Large intestine (tissue), 3 donors: ENCODE measurements around the gene CFAP100. TPM values are rescaled to one million over a fixed set of nuclear protein-coding genes. Genes with fewer than 3 reads are reported as not detected.

ENCODE experiments used
- DNase-seq, 2 donors: peaks; one replicate each; pipeline versions ENCODE4 v3.0.0 to v3.0.0-alpha.2; 2013
- H3K27ac ChIP-seq: one replicate; pipeline ENCODE4 v1.5.1; 2013; ENCODE audit warnings: low read length
- H3K27me3 ChIP-seq: 2 replicates; pipeline ENCODE4 v1.6.1; 2013; ENCODE audit warnings: low read length; ENCODE audit not compliant: control insufficient read depth, insufficient read depth
- H3K36me3 ChIP-seq: 2 replicates; pipeline ENCODE4 v1.6.1; 2013; ENCODE audit warnings: low read length; ENCODE audit not compliant: control insufficient read depth, insufficient read depth
- H3K4me1 ChIP-seq: one replicate; pipeline ENCODE4 v1.6.1; 2013; ENCODE audit warnings: low read length; ENCODE audit not compliant: control insufficient read depth, insufficient read depth
- H3K4me3 ChIP-seq: one replicate; pipeline ENCODE4 v1.5.1; 2013; ENCODE audit warnings: low read length
- H3K9me3 ChIP-seq: one replicate; pipeline ENCODE4 v1.6.1; 2013; ENCODE audit warnings: mild to moderate bottlenecking, low read depth, low read length, moderate library complexity; ENCODE audit not compliant: control insufficient read depth
- WGBS: methylation state at CpG from one replicate; pipeline ENCODE4 v1.1.5; 2013; ENCODE audit warnings: low lambda C conversion rate; ENCODE audit not compliant: insufficient coverage; 5-methylcytosine and 5-hydroxymethylcytosine counted together
- polyA plus RNA-seq: library from polyadenylated mRNA; unstranded; fragments of 120-200 nt; gene quantifications from one replicate; pipeline ENCODE4 v1.2.1, GENCODE V29; 2013

The CFAP100 gene
- polyA plus RNA-seq, 1 donor, result 0.45 TPM

DNA sequence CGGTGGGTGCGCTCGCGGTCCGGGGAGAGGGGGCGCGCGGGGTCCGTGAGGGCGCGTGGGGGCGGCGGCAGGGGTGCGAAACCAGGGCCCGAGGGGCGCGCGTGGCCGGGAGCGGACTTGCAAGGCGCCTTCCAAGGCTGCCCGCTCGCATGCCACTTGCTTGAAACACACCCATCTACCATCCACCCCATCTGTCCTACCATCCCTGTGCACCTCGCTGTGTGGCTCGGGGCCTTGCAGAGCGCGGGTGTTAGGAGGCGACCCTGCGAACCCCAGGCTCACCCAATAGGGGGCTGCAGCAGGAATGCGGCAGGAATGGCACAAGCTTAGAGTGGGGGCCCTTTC is 240 bp downstream of the CFAP100 start:
- WGBS, result no CpG with 5 or more reads among the region's 30 CpGs
- peaks cover 39% of the 10 kb centered on the region for H3K27me3 ChIP-seq
- H3K4me3 ChIP-seq, result no peak overlapping the region
- H3K36me3 ChIP-seq, result no peaks in the 10 kb centered on the region
- DNase-seq, result no peak
- H3K27ac ChIP-seq, result no peak overlapping the region
- no peaks in the 10 kb centered on the region for H3K9me3 ChIP-seq
- H3K4me1 ChIP-seq, result no peaks in the 10 kb centered on the region

DNA sequence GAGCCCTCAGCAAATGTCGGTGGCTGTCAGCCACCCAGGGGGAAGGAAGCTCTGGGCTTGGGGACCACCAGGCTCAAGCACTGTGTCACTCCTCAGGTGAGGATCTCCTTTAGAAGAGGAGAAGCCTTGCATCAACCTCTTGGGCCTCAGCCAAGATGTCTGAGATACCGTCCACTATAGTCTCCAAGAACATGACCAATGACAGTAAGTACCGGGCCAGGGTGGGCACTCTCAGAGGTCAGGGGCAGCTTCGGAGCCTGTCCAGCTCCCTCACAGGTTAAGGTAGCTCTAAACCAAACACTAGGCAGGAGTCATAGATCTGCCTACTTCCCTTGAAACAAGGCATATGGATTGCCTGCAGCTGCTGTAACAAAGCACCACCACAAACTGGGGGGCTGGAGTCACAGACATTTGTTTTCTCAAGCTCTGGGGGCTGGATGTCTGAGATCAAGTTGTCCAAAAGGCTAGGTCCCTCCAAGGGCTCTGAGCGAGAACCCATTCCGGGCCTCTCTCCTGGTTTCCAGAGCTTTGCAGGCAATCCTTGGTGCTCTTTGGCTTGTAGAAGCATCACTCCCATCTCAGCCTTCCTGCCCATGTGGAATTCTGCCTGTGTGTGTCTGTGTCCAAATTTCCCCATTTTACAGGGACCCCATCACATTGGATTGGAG is 1.3 kb downstream of the CFAP100 start:
- H3K9me3 ChIP-seq, result no peaks in the 10 kb centered on the region
- H3K4me3 ChIP-seq, result no peak overlapping the region
- no peaks in the 10 kb centered on the region for H3K36me3 ChIP-seq
- H3K4me1 ChIP-seq, result no peaks in the 10 kb centered on the region
- H3K27ac ChIP-seq, result no peak overlapping the region
- peaks cover 38% of the 10 kb centered on the region for H3K27me3 ChIP-seq
- WGBS, result no CpG with 5 or more reads among the region's 6 CpGs
- no peak for DNase-seq

GRCh38 chr3:126396536-126396935 is 1.8 kb downstream of the CFAP100 start:
- H3K4me1 ChIP-seq, result no peaks in the 10 kb centered on the region
- H3K27me3 ChIP-seq, result peaks cover 34% of the 10 kb centered on the region
- H3K27ac ChIP-seq, result no peak overlapping the region
- H3K36me3 ChIP-seq, result no peaks in the 10 kb centered on the region
- WGBS, result no CpG with 5 or more reads among the region's 5 CpGs
- DNase-seq, result no peak
- no peak overlapping the region for H3K4me3 ChIP-seq
- no peaks in the 10 kb centered on the region for H3K9me3 ChIP-seq

DNA sequence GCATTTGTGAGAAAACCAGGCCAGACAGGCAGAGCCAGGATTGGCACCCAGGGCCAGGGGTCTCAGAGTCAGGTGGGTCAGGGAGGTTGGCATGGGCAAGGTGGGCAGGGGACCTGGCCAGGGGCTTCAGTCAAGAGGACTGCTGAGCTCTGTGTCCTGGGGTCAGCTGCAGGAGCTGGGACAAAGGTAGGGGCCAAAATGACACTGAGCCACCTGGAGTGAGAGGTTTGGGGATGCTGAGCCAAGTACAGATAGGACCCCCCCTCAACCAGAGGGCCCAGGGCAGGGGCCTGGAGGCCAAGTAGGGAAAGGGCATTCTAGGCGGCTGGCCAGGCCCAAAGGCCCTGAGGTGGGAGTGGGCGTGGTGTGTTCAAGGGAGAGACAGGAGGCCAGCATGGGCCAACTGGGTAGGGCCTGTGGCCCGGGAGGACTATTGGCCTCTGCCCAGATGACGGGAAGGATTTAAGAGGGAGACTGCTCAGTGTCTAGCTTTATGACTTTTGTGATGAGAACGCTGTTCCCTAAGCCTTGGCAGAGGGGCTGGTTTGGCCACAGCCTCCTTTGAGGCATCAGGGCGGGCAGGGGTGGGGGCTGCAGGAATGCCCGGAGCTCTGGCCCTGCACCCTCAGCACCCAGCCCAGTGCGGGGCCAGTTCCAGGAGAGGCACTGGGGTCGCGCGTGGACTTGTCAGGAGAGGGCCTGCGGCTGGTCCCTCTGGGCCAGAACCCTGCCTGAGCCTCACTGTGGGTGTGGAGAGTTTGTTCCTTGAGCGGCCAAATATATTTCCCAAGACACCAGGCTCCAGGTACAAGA is 3.1 kb downstream of the CFAP100 start:
- Histone ChIP-seq H3K9me3 (no peaks in the 10 kb centered on the region), H3K4me1 (no peaks in the 10 kb centered on the region), H3K27ac (no peak overlapping the region), H3K27me3 (peaks cover 27% of the 10 kb centered on the region), H3K36me3 (no peaks in the 10 kb centered on the region), H3K4me3 (no peak overlapping the region)
- no peak for DNase-seq
- WGBS, result no CpG with 5 or more reads among the region's 13 CpGs

GRCh38 chr3:126398423-126399350 is 4.0 kb downstream of the CFAP100 start:
- Histone ChIP-seq H3K27me3 (peaks cover 25% of the 10 kb centered on the region), H3K9me3 (no peaks in the 10 kb centered on the region), H3K36me3 (no peaks in the 10 kb centered on the region), H3K4me1 (no peaks in the 10 kb centered on the region), H3K4me3 (no peak overlapping the region), H3K27ac (no peak overlapping the region)
- 92% methylated on average over 2 of the region's 14 CpGs for WGBS
- no peak for DNase-seq

DNA sequence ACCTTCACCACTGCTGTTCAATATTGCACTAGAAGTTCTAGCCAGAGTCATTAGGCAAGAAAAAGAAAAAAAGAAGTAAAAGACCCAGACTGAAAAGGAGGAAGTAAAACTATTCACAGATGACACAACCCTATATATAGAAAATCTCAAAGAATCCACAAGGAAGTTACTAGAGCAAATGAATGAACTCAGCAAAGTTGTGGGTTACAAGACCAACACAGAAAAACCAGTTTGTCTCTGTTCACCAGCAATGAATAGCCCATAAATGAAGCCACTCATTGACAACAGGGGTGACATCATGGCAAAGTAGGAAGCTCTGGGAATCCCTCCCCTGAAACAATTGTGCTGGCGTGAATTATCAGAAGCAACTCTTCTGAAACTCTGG is 4.6 kb downstream of the CFAP100 start:
- Histone ChIP-seq H3K9me3 (no peaks in the 10 kb centered on the region), H3K36me3 (no peaks in the 10 kb centered on the region), H3K4me3 (no peak overlapping the region), H3K4me1 (no peaks in the 10 kb centered on the region), H3K27ac (no peak overlapping the region), H3K27me3 (peaks cover 18% of the 10 kb centered on the region)
- WGBS, result no CpG with 5 or more reads among the region's 1 CpG
- no peak for DNase-seq

GRCh38 chr3:126399756-126400155 is 5.0 kb downstream of the CFAP100 start:
- H3K36me3 ChIP-seq, result no peaks in the 10 kb centered on the region
- peaks cover 14% of the 10 kb centered on the region for H3K27me3 ChIP-seq
- H3K9me3 ChIP-seq, result no peaks in the 10 kb centered on the region
- DNase-seq, result no peak
- no peak overlapping the region for H3K27ac ChIP-seq
- H3K4me1 ChIP-seq, result no peaks in the 10 kb centered on the region
- no peak overlapping the region for H3K4me3 ChIP-seq
- no CpG with 5 or more reads among the region's 4 CpGs for WGBS

- no peak overlapping the region for H3K4me3 ChIP-seq
- no peaks in the 10 kb centered on the region for H3K4me1 ChIP-seq
- peaks cover 3% of the 10 kb centered on the region for H3K27me3 ChIP-seq
- DNase-seq, result no peak
- no peak overlapping the region for H3K27ac ChIP-seq
- no peaks in the 10 kb centered on the region for H3K9me3 ChIP-seq
- no CpG with 5 or more reads among the region's 8 CpGs for WGBS
- no peaks in the 10 kb centered on the region for H3K36me3 ChIP-seq
These were observed 7.0 kb downstream of the CFAP100 start for GRCh38 chr3:126401611-126402160.

- H3K9me3 ChIP-seq, result no peaks in the 10 kb centered on the region
- H3K4me1 ChIP-seq, result no peaks in the 10 kb centered on the region
- H3K27me3 ChIP-seq, result peaks cover 3% of the 10 kb centered on the region
- DNase-seq, result no peak
- H3K4me3 ChIP-seq, result no peak overlapping the region
- no CpG with 5 or more reads among the region's 6 CpGs for WGBS
- H3K36me3 ChIP-seq, result no peaks in the 10 kb centered on the region
- no peak overlapping the region for H3K27ac ChIP-seq
These were observed 7.5 kb downstream of the CFAP100 start for GRCh38 chr3:126402178-126402577.

DNA sequence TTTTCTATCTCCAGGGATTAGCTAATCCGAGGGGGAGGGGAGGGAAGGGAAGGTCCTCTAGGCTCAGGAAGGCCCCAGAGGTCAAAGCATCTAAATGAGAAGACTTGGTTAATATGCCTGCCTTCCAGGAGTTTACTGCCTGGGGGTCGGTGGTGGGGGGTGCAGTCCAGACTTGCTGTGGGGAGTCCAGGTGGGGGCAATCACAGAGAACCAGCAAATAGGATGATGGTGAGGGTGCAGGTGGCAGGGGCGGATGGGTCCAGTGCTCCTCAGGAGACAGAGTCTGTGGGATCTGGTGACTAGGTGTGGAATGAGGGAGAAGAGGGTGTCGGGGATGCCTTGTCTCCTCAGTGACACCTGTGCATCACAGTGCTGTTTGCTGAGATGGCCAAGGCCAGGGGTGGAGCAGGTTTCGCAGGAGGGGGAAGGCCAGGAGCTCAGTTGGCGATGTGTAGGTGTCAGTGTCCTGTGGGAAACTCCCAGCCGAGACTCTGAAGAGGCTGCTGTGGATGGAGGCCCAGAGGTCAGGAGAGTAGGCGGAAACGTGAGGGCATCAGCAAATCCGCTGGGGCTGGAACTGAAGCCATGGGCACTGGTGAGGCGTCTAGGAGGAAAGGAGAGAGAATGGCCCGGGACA is 8.1 kb downstream of the CFAP100 start:
- Histone ChIP-seq H3K4me1 (no peaks in the 10 kb centered on the region), H3K9me3 (no peaks in the 10 kb centered on the region), H3K27ac (no peak overlapping the region), H3K4me3 (no peak overlapping the region), H3K27me3 (peaks cover 3% of the 10 kb centered on the region), H3K36me3 (no peaks in the 10 kb centered on the region)
- WGBS, result no CpG with 5 or more reads among the region's 12 CpGs
- no peak for DNase-seq
